ENCODE results near the gene SCP2. TPM values are rescaled to one million over a fixed set of nuclear protein-coding genes. Genes with fewer than 3 reads are reported as not detected.
"Not testable (repeated sequence)": the region's sequence is repeated elsewhere in the genome, so short reads cannot be mapped to it uniquely, and the experiment has no call there.

SCP2 gene
- total RNA-seq, 1 donor from 2014 or later, result 95.9 TPM

DNA sequence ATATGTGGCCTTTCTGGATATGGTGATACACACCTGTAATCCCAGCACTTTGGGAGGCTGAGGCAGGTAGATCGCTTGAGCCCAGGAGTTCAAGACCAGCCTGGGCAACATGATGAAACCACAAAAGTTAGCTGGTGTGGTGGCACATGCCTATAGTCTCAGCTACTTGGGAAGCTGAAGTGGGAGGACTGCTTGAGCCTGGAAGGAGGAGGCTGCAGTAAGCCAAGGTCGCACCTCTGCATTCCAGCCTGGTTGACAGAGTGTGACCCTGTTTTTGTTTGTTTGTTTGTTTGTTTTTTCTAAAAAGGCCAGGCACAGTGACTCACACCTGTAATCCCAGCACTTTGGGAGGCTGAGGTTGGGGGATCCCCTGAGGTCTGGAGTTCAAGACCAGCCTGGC, 42.2 kb downstream of the SCP2 start:
- DNase-seq, result not testable (repeated sequence)

DNA sequence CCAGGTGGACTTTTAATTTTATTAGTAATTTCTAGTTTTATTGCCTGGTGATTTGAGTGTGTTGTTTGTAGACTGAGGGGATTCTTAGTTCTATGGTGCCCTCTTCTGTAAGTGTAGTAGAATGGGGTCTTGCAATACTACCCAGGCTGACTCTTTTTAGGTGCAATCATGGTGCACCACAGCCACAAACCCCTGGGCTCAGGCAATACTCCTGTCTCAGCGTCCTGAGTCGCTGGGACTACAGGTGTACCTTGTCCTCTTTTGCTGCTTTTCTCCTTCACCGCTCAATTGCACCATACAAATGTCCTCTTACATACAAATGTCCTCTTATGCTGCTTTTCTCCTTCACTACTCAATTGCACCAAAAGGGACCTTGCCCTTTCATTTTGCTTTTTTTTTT, 43.1 kb downstream of the SCP2 start:
- no peak for DNase-seq

DNA sequence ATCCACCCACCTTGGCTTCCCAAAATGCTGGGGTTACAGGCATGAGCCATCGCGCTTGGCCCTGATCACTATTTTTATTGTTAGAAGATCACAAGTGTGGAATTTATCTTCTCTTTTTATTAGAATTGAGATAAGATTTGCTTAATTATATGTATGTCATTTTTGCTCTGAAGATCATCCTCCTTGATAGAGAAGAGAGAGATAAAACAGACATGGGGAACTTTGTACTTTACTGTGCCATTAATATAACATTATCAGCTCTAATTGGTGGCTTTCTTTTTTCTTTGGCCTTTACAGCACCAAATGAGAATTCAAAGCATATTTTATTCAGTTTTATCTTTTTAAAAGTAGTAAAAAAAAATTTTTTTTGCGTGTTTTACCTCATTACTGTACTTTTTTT, 46.8 kb downstream of the SCP2 start:
- no peak for DNase-seq

DNA sequence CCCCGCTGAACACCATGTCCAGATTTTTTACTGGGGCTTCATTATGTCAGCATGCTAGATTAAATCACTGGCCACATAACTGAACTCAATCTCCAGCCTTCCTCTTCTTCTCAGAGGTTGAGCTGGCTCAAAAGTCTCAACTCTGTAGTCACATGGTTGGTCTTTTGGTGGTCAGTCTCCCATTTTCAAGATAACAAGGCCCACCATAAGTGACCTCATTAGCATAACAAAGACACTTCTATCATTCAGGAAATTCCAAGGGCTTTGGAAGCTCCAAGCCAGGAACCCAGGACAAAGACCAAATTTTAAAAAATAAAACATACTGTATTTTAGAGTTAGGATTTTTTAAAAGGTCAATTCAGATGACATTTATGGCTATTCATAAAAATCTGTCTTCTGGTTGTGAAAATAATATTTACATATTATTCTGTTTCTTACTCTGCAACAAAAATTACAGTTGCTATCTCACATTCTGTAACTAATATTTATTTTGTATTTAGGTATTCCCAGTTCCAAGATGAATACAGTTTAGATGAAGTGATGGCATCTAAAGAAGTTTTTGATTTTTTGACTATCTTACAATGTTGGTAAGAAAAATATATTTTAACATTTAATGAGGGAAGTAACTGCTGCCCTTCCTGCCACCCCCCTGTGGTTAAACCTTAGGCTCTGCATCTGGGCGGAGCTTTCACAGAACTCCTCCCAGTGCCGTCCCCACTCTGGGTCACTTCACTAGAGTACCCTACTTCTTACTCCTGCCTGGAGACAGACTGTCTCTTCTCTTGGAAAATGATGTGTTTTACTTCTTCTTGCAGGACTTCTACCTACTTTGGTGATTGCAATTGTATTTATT, 49.3 kb downstream of the SCP2 start:
- DNase-seq, result no peak

- DNase-seq, result no peak
Measured at GRCh38 chr1:52978045-52978444, 51.0 kb downstream of the SCP2 start.

DNA sequence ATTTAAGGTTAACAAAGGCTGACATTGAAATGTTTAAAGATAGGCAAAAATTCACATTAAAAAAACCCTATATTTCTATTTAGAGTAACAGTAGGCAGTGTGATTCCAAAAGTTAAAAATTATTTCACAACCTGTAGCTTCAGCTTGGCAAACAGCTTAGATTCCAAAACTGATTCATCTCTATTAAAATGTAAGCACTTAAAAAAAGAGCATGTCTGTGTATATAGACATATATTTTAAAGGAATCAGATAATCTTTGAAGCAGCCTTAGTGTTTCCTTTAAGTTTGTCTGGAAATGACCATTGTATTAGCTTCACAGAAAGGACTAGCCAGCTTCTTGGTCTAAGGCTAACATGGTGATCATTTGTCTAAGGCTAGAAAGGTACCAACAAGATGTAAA, 65.7 kb downstream of the SCP2 start:
- not testable (repeated sequence) for DNase-seq

GRCh38 chr1:52994656-52995055, 67.6 kb downstream of the SCP2 start:
- no peak for DNase-seq

GRCh38 chr1:52996653-52997052, 69.6 kb downstream of the SCP2 start:
- DNase-seq, result no peak

- no peak for DNase-seq
Measured at GRCh38 chr1:53001128-53001527, 74.1 kb downstream of the SCP2 start.

GRCh38 chr1:53006612-53007011, 79.5 kb downstream of the SCP2 start:
- not testable (repeated sequence) for DNase-seq

- DNase-seq, result not testable (repeated sequence)
Measured at GRCh38 chr1:53010247-53010646, 83.2 kb downstream of the SCP2 start.

- no peak for DNase-seq
Measured at GRCh38 chr1:53011175-53011574, 84.1 kb downstream of the SCP2 start.

DNA sequence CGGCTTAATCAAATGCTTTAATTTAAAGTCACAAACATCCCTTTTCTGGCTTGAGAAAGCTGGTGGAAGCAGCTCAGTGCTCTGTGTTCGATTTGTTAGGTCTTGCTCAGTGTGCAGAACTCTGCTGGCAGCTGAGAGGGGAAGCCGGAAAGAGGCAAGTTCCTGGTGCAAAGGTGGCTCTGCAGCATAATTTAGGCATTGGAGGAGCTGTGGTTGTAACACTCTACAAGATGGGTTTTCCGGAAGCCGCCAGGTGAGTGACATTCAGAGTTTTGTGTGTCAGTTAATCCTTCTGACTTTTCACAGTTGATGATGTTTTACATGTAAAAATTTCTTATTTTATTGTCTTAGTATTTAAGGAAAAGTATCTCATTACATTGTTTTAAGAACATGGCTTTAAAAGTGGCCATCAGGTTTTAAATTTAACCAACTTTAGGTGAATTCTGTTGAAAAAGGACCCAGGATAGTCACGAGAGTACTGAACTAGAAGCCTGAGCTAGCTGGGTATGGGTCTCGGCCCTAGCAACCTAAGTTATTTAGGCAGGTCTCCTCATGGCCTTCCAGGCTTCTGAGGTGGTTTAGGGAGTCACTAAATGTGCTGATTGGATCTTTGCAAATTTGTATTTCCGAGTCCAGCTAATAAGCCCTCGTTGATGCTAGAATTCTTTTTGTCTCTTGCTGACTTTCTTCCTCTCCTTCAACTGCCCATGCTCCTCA, 87.9 kb downstream of the SCP2 start:
- DNase-seq, result peak; percentile 80

- no peak for DNase-seq
Measured at GRCh38 chr1:53015508-53015860, 88.4 kb downstream of the SCP2 start.

- DNase-seq, result no peak
Measured at GRCh38 chr1:53016705-53017104, 89.6 kb downstream of the SCP2 start.

DNA sequence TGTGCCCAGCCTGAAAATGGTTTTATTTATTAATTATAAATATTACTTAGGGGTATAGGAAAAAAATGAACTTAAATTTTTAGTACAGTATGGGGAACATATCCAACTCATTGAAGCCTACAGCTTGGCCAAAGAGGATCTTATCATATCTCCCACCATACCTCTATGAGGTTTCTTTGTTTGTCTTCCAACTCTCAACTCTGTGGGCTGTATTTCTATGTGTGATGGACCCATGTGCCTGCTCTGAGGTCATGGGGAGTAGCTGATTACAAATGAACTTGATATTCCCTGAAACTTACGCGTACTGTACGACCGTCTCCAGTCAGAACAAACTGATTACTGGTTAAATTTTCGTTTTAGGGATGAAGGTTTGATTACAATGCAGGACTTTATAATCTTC, 93.5 kb downstream of the SCP2 start:
- no peak for DNase-seq

DNA sequence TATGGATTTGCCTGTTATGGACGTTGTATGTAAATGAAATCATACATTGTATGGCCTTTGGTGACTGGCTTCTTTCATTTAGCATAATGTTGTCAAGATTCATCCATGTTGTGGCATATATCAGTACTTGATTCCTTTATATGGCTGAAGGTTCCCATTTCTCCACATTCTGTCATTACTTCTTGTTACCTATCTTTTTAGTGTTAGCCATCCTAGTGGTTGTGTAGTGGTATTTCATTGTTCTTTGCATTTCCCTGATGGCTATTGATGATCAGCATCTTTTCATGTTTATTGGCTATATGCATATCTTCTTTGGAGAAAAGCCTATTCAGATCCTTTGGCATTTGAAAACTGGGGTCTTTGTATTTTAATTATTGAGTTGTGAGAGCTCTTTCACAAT, 95.1 kb downstream of the SCP2 start:
- DNase-seq, result no peak

DNA sequence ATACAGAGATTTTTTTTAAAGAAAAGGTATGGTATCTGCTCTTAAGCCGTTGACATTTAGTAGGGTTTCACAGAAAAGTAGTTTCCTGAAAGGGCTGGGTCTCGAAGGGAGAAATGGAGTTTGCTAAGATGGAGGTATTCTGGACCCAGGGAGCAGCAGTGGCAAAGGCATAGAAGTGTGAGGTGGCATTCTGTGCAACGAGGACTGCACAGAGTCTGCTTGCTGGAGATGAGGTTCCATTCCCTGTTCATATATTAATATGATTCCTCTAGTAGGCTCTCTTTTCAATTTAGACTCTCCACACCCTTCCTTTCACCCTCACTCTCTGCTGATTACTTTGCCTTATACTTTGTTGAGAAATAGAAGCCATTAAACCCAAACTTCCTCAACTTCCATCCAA, 96.5 kb downstream of the SCP2 start:
- no peak for DNase-seq

- DNase-seq, result no peak
Measured at GRCh38 chr1:53024117-53024516, 97.0 kb downstream of the SCP2 start.

DNA sequence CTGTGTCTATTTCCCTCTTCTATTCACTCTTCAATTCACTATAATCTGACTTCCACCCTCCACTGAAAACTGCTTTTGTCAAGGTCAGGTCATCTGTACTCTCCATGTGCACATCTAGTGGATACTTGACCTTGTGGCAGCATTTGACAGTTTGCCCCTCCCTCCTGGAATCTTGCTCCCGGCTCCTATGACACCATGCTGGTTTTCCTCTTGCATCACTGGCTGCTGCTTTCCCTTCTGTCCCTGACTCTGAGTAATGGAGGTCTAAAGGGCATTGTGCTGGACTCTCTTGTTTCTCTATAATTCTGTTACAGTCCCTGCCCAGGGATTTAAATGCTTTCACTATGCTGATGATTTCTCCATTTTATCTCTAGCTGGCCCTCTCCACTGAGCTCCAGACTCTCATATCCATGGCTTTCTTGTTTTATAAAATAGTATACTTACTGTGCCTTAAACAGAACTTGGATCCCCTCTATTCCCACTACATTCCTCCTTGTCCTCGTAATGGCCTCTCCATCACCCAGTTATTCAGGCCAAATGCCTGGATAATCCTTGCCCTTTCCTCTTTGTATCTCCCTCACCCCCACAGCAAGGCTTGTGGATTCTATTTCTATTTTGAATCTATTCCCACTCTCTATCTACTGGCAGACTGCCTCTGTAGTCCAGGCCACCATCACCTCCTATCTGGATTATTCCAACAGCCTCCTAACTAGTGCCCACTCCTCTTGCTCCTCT, 98.1 kb downstream of the SCP2 start:
- no peak for DNase-seq

DNA sequence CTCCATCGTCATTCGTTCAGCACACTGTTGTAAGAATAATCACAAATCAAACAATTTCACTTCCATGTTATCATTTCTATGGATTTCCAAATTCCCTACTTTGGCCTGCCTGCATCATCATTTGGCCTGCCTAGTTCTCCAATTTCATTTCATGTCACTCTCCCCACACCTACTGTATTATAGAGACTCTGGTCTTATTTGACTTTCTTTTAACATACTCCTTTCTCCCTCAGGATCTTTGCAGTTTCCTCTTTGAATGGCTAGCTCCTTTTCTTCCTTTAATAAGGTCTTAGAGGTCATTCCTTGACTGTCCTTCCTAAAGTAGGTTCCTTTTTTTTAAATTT, 98.7 kb downstream of the SCP2 start:
- DNase-seq, result no peak

- no peak for DNase-seq
Measured at GRCh38 chr1:53026254-53026653, 99.2 kb downstream of the SCP2 start.

- no peak for DNase-seq
Measured at GRCh38 chr1:53031732-53032131, 104.7 kb downstream of the SCP2 start.

Measured in skin of body (tissue), 2 donors.